HepG2 (cell line): ENCODE measurements around the gene PNPLA2. TPM values are rescaled to one million over a fixed set of nuclear protein-coding genes. Genes with fewer than 3 reads are reported as not detected.

ENCODE experiments used
- ATF2 ChIP-seq: sonication (generic); formaldehyde crosslinking; IDR thresholded peaks from 2 replicates; pipeline ENCODE4 v1.4.0; 2020; ENCODE audit warnings: missing genetic modification reagents
- ATF5 ChIP-seq: sonication (generic); formaldehyde crosslinking; IDR thresholded peaks from 2 replicates; pipeline ENCODE4 v1.4.0; 2020; ENCODE audit warnings: mild to moderate bottlenecking, low read depth, missing genetic modification reagents
- HMGXB4 ChIP-seq, 2 experiments: sonication (generic) in 1 of 2; formaldehyde crosslinking in 1 of 2; IDR thresholded peaks; 2 replicates each; pipeline versions ENCODE4 v1.4.0 to v1.6.1; 2018 to 2020; ENCODE audit warnings: missing genetic modification reagents in 2 of 2, borderline replicate concordance in 1 of 2, low read depth in 1 of 2, mild to moderate bottlenecking in 1 of 2, missing biosample characterization in 1 of 2
- IKZF5 ChIP-seq: IDR thresholded peaks from 2 replicates; pipeline ENCODE4 v1.6.1; 2018; ENCODE audit warnings: missing genetic modification reagents, mild to moderate bottlenecking, missing compliant biosample characterization
- KDM5B ChIP-seq: sonication (generic); formaldehyde crosslinking; IDR thresholded peaks from 2 replicates; pipeline ENCODE4 v1.4.0; 2020; ENCODE audit warnings: missing genetic modification reagents, mild to moderate bottlenecking, borderline replicate concordance
- MED13 ChIP-seq: sonication (generic); formaldehyde crosslinking; IDR thresholded peaks from 2 replicates; pipeline ENCODE4 v1.5.0; 2020; ENCODE audit warnings: missing genetic modification reagents
- MTA3 ChIP-seq: sonication (generic); formaldehyde crosslinking; IDR thresholded peaks from 2 replicates; pipeline ENCODE4 v1.4.0; 2020; ENCODE audit warnings: missing genetic modification reagents
- PAF1 ChIP-seq: IDR thresholded peaks from 2 replicates; pipeline ENCODE4 v1.6.1; 2016; ENCODE audit warnings: missing genetic modification reagents, missing compliant biosample characterization
- POLR2AphosphoS2 ChIP-seq: IDR thresholded peaks from 2 replicates; pipeline ENCODE4 v1.6.1; 2011; ENCODE audit warnings: low read depth, low read length, improper control_type of control experiment
- SETDB1 ChIP-seq: sonication (generic); formaldehyde crosslinking; IDR thresholded peaks from 2 replicates; pipeline ENCODE4 v1.5.1; 2020; ENCODE audit warnings: missing genetic modification reagents, mild to moderate bottlenecking, borderline replicate concordance
- SOX5 ChIP-seq: IDR thresholded peaks from 2 replicates; pipeline ENCODE4 v1.6.1; 2016; ENCODE audit warnings: borderline replicate concordance
- SRF ChIP-seq: IDR thresholded peaks from 2 replicates; pipeline ENCODE4 v1.6.1; 2011; ENCODE audit warnings: mild to moderate bottlenecking, low read depth, low read length, moderate library complexity
- ZBTB3 ChIP-seq: sonication (generic); formaldehyde crosslinking; IDR thresholded peaks from 2 replicates; pipeline ENCODE4 v1.4.0; 2020; ENCODE audit warnings: low read depth, mild to moderate bottlenecking, moderate library complexity, missing genetic modification reagents, borderline replicate concordance
- ZNF17 ChIP-seq: sonication (generic); formaldehyde crosslinking; IDR thresholded peaks from 2 replicates; pipeline ENCODE4 v1.5.0; 2020; ENCODE audit warnings: mild to moderate bottlenecking, missing genetic modification reagents
- ZNF230 ChIP-seq: sonication (generic); formaldehyde crosslinking; IDR thresholded peaks from 2 replicates; pipeline ENCODE4 v1.4.0; 2020; ENCODE audit warnings: mild to moderate bottlenecking, missing genetic modification reagents
- ZNF30 ChIP-seq: sonication (generic); formaldehyde crosslinking; IDR thresholded peaks from 2 replicates; pipeline ENCODE4 v1.5.0; 2020; ENCODE audit warnings: mild to moderate bottlenecking, missing genetic modification reagents
- ZNF550 ChIP-seq: sonication (generic); formaldehyde crosslinking; IDR thresholded peaks from 2 replicates; pipeline ENCODE4 v1.4.0; 2020; ENCODE audit warnings: mild to moderate bottlenecking, missing genetic modification reagents, borderline replicate concordance
- ZNF556 ChIP-seq: sonication (generic); formaldehyde crosslinking; IDR thresholded peaks from 2 replicates; pipeline ENCODE4 v1.4.0; 2020; ENCODE audit warnings: mild to moderate bottlenecking, missing genetic modification reagents, borderline replicate concordance
- ZNF652 ChIP-seq: IDR thresholded peaks from 2 replicates; pipeline ENCODE4 v1.6.1; 2016; ENCODE audit warnings: low read depth, borderline replicate concordance
- ZNF770 ChIP-seq: sonication (generic); formaldehyde crosslinking; IDR thresholded peaks from 2 replicates; pipeline ENCODE4 v1.5.0; 2020; ENCODE audit warnings: mild to moderate bottlenecking, missing genetic modification reagents
- ZNF777 ChIP-seq: sonication (generic); formaldehyde crosslinking; IDR thresholded peaks from 2 replicates; pipeline ENCODE4 v1.4.0; 2020; ENCODE audit warnings: missing genetic modification reagents
- polyA plus RNA-seq, 8 experiments: library from polyadenylated mRNA; depleted of rRNA in 3 of 8; stranded (reverse) in 7 of 8; unstranded in 1 of 8; fragments of >200 nt; fragmentation: Illumina TruSeq in 4 of 8; extraction: Trizol in 4 of 8; gene quantifications; 2 replicates each; pipeline versions ENCODE4 v1.2.1 to v1.2.3, GENCODE V29; 2011 to 2016; ENCODE audit warnings: low read depth in 4 of 8, missing spikeins in 1 of 8, mixed read lengths in 1 of 8; ENCODE audit not compliant: insufficient read depth in 1 of 8
- total RNA-seq, 5 experiments: library from RNA; depleted of rRNA; stranded (reverse); fragments of >200 nt; fragmentation: Illumina TruSeq; extraction: Trizol; gene quantifications; 2 replicates each; pipeline ENCODE4 v1.2.3, GENCODE V29; 2016; ENCODE audit warnings: low read depth in 1 of 5

Gene PNPLA2
- total and polyA plus RNA-seq, 2 of the 13 experiments (the other 11 are each of a cell fraction or from before 2014, with no cell fraction given): 10.5 to 43.2 TPM

GRCh38 chr11:844693-845644 is 26.3 kb downstream of the PNPLA2 start (continued):
- TF ChIP-seq IKZF5 (0 out of 2 replicates have a peak, but pooled peaks have one; percentile 58), ATF2 (CRISPR knock-in tag) (no peak), ZNF550 (no peak), POLR2AphosphoS2 (no peak), SOX5 (no peak), ZNF770 (CRISPR knock-in tag) (no peak), ZNF230 (no peak), ZNF556 (no peak), KDM5B (CRISPR knock-in tag) (no peak), ZNF652 (CRISPR knock-in tag) (no peak), ZNF30 (CRISPR knock-in tag) (no peak), MED13 (CRISPR knock-in tag) (no peak), ZBTB3 (CRISPR knock-in tag) (no peak), SETDB1 (no peak), SRF (no peak), PAF1 (CRISPR knock-in tag) (no peak), ZNF777 (CRISPR knock-in tag) (no peak), ATF5 (CRISPR knock-in tag) (no peak), HMGXB4 (CRISPR knock-in tag; IDR thresholded peaks at IDR 0.05; ENCODE audit: borderline replicate concordance in 1 of 2, low read depth in 1 of 2) (no peak; a peak in 1 of 4 replicates), MTA3 (CRISPR knock-in tag) (no peak), ZNF17 (no peak)
